K562 (cell line): ENCODE data around the gene JAKMIP1.

ENCODE experiments used
- ADNP ChIP-seq: fragments of 200-800 bp; sonication (Bioruptor generic); IDR thresholded peaks from 2 replicates; pipeline ENCODE4 v1.6.1; 2016; ENCODE audit warnings: missing genetic modification characterization, missing compliant biosample characterization
- EZH2 ChIP-seq: IDR thresholded peaks from 2 replicates; pipeline ENCODE4 v1.6.1; 2012; ENCODE audit warnings: low read depth, mild to moderate bottlenecking, inconsistent platforms, low read length, borderline replicate concordance
- FOXA3 ChIP-seq, 2 experiments: fragments of 450-650 bp in 1 of 2; sonication (generic) in 1 of 2; formaldehyde crosslinking; IDR thresholded peaks in 1 of 2; conservative IDR thresholded peaks in 1 of 2; 2 replicates each; pipeline versions ENCODE4 v1.4.0 to v1.8.0; 2020 to 2022; ENCODE audit warnings: mild to moderate bottlenecking in 2 of 2, missing genetic modification reagents in 1 of 2
- HNRNPK ChIP-seq: fragments of 200-400 bp; formaldehyde crosslinking; IDR thresholded peaks from one replicate; pipeline ENCODE4 v1.6.1; 2018; ENCODE audit warnings: mild to moderate bottlenecking, low read depth, low read length; ENCODE audit not compliant: poor library complexity, severe bottlenecking
- JUND ChIP-seq, 2 experiments: IDR thresholded peaks; 2 replicates in 1 of 2; 3 replicates in 1 of 2; pipeline ENCODE4 v1.6.1; 2011; ENCODE audit warnings: borderline replicate concordance in 2 of 2, low read depth in 2 of 2, low read length in 2 of 2, improper control_type of control experiment in 1 of 2, missing biosample characterization in 1 of 2, missing genetic modification characterization in 1 of 2, missing genetic modification reagents in 1 of 2
- MBD2 ChIP-seq: sonication (generic); IDR thresholded peaks from 2 replicates; pipeline ENCODE4 v1.6.1; 2016; ENCODE audit warnings: low read depth, borderline replicate concordance
- POLR2A ChIP-seq: fragments of 450-650 bp; conservative IDR thresholded peaks from 2 replicates; pipeline ENCODE4 v1.6.1; 2016
- TF ChIP-seq, protein P1 (sequence below), 3 experiments: IDR thresholded peaks in 2 of 3; conservative IDR thresholded peaks in 1 of 3; 2 replicates each; pipeline ENCODE4 v1.5.1; 2011 to 2012; ENCODE audit warnings: low read length in 3 of 3, mild to moderate bottlenecking in 3 of 3, control low read depth in 2 of 3, improper control_type of control experiment in 1 of 3, inconsistent platforms in 1 of 3, low read depth in 1 of 3, mixed read lengths in 1 of 3, moderate library complexity in 1 of 3; ENCODE audit not compliant: insufficient read depth in 2 of 3
- TF ChIP-seq, protein P2 (sequence below): fragments of 250-450 bp; sonication (Bioruptor Pico); IDR thresholded peaks from 2 replicates; pipeline ENCODE4 v1.5.0; 2021
- TF ChIP-seq, protein P3 (sequence below): fragments of 250-450 bp; sonication (Bioruptor Pico); IDR thresholded peaks from 2 replicates; pipeline ENCODE4 v1.8.0; 2022; ENCODE audit warnings: moderate library complexity, mild to moderate bottlenecking, inconsistent platforms
- TF ChIP-seq, protein P4 (sequence below): fragments of 150-350 bp; IDR thresholded peaks from 2 replicates; pipeline ENCODE4 v1.6.1; 2014; ENCODE audit warnings: low read depth, mild to moderate bottlenecking, low read length, borderline replicate concordance

DNA sequence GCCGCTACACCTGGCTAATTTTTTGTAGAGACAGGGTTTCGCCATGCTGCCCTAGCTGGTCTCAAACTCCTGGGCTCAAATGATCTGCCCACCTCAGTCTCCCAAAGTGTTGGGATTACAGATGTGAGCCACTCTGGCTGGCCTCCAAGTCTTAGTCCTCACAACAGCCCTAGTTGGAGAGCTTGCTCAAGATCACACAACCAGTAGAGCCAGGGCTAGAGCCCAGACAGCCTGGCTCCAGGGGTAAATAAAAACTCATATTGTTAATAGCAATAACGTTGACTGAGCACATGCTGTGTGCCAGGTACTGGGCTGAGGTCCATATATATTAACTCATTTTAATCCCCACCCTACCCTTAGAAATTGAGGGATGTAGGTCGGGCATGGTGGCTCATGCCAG lies 7.3 kb upstream of the JAKMIP1 start:
- no peak for TF ChIP-seq FOXA3 (CRISPR knock-in tag; conservative IDR thresholded peaks at IDR 0.05 in 1 of 2, IDR thresholded peaks at IDR 0.05 in 1 of 2)
- no peak for TF ChIP-seq HNRNPK
- no peak for TF ChIP-seq EZH2
- TF ChIP-seq, protein P1, sequence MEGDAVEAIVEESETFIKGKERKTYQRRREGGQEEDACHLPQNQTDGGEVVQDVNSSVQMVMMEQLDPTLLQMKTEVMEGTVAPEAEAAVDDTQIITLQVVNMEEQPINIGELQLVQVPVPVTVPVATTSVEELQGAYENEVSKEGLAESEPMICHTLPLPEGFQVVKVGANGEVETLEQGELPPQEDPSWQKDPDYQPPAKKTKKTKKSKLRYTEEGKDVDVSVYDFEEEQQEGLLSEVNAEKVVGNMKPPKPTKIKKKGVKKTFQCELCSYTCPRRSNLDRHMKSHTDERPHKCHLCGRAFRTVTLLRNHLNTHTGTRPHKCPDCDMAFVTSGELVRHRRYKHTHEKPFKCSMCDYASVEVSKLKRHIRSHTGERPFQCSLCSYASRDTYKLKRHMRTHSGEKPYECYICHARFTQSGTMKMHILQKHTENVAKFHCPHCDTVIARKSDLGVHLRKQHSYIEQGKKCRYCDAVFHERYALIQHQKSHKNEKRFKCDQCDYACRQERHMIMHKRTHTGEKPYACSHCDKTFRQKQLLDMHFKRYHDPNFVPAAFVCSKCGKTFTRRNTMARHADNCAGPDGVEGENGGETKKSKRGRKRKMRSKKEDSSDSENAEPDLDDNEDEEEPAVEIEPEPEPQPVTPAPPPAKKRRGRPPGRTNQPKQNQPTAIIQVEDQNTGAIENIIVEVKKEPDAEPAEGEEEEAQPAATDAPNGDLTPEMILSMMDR (IDR thresholded peaks at IDR 0.05 in 2 of 3, conservative IDR thresholded peaks at IDR 0.05 in 1 of 3; ENCODE audit: insufficient read depth in 2 of 3, low read depth in 1 of 3, low read length in 3 of 3), result no peak
- TF ChIP-seq, protein P2, sequence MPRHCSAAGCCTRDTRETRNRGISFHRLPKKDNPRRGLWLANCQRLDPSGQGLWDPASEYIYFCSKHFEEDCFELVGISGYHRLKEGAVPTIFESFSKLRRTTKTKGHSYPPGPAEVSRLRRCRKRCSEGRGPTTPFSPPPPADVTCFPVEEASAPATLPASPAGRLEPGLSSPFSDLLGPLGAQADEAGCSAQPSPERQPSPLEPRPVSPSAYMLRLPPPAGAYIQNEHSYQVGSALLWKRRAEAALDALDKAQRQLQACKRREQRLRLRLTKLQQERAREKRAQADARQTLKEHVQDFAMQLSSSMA, result no peak
- TF ChIP-seq MBD2, result no peak
- TF ChIP-seq, protein P3, sequence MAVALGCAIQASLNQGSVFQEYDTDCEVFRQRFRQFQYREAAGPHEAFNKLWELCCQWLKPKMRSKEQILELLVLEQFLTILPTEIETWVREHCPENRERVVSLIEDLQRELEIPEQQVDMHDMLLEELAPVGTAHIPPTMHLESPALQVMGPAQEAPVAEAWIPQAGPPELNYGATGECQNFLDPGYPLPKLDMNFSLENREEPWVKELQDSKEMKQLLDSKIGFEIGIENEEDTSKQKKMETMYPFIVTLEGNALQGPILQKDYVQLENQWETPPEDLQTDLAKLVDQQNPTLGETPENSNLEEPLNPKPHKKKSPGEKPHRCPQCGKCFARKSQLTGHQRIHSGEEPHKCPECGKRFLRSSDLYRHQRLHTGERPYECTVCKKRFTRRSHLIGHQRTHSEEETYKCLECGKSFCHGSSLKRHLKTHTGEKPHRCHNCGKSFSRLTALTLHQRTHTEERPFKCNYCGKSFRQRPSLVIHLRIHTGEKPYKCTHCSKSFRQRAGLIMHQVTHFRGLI (CRISPR knock-in tag), result no peak
- TF ChIP-seq ADNP (tag), result no peak
- TF ChIP-seq, protein P4, sequence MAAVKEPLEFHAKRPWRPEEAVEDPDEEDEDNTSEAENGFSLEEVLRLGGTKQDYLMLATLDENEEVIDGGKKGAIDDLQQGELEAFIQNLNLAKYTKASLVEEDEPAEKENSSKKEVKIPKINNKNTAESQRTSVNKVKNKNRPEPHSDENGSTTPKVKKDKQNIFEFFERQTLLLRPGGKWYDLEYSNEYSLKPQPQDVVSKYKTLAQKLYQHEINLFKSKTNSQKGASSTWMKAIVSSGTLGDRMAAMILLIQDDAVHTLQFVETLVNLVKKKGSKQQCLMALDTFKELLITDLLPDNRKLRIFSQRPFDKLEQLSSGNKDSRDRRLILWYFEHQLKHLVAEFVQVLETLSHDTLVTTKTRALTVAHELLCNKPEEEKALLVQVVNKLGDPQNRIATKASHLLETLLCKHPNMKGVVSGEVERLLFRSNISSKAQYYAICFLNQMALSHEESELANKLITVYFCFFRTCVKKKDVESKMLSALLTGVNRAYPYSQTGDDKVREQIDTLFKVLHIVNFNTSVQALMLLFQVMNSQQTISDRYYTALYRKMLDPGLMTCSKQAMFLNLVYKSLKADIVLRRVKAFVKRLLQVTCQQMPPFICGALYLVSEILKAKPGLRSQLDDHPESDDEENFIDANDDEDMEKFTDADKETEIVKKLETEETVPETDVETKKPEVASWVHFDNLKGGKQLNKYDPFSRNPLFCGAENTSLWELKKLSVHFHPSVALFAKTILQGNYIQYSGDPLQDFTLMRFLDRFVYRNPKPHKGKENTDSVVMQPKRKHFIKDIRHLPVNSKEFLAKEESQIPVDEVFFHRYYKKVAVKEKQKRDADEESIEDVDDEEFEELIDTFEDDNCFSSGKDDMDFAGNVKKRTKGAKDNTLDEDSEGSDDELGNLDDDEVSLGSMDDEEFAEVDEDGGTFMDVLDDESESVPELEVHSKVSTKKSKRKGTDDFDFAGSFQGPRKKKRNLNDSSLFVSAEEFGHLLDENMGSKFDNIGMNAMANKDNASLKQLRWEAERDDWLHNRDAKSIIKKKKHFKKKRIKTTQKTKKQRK, result no peak
- no peak for TF ChIP-seq JUND (IDR thresholded peaks at IDR 0.05; ENCODE audit: borderline replicate concordance, low read depth, low read length)
- no peak for TF ChIP-seq JUND (tag; IDR thresholded peaks at IDR 0.05; ENCODE audit: borderline replicate concordance, low read depth, low read length)
- no peak for TF ChIP-seq POLR2A
